GM10266 (cell line): ENCODE data around the gene XCL2.

Experiments used
- DNase-seq: peaks from one replicate; pipeline ENCODE4 v3.0.0; 2012; ENCODE audit errors: extremely low spot score
- TF ChIP-seq, protein P1 (sequence below): IDR thresholded peaks from 2 replicates; pipeline ENCODE4 v1.5.1; 2012; ENCODE audit warnings: mild to moderate bottlenecking, low read depth; ENCODE audit not compliant: control insufficient read depth, insufficient read depth; ENCODE audit errors: missing control alignments

XCL2 gene

DNA sequence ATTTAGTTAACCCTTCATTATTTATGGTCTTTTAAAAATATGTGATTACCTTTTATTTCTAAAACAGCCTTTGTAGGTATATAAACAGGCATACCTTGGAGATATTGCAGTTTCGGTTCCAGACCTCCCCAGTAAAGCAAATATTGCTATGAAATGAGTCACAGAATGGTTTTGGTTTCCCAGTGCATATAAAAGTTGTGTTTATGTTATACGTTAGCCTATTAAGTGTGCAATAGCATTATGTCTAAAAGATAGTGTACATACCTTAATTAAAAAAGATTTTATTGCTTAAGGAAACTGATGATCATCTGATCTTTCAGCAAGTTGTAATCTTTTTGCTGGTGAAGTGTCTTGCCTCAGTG, 44.1 kb downstream of the XCL2 start:
- DNase-seq, result no peak
- TF ChIP-seq, protein P1, sequence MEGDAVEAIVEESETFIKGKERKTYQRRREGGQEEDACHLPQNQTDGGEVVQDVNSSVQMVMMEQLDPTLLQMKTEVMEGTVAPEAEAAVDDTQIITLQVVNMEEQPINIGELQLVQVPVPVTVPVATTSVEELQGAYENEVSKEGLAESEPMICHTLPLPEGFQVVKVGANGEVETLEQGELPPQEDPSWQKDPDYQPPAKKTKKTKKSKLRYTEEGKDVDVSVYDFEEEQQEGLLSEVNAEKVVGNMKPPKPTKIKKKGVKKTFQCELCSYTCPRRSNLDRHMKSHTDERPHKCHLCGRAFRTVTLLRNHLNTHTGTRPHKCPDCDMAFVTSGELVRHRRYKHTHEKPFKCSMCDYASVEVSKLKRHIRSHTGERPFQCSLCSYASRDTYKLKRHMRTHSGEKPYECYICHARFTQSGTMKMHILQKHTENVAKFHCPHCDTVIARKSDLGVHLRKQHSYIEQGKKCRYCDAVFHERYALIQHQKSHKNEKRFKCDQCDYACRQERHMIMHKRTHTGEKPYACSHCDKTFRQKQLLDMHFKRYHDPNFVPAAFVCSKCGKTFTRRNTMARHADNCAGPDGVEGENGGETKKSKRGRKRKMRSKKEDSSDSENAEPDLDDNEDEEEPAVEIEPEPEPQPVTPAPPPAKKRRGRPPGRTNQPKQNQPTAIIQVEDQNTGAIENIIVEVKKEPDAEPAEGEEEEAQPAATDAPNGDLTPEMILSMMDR, result no peak

DNA sequence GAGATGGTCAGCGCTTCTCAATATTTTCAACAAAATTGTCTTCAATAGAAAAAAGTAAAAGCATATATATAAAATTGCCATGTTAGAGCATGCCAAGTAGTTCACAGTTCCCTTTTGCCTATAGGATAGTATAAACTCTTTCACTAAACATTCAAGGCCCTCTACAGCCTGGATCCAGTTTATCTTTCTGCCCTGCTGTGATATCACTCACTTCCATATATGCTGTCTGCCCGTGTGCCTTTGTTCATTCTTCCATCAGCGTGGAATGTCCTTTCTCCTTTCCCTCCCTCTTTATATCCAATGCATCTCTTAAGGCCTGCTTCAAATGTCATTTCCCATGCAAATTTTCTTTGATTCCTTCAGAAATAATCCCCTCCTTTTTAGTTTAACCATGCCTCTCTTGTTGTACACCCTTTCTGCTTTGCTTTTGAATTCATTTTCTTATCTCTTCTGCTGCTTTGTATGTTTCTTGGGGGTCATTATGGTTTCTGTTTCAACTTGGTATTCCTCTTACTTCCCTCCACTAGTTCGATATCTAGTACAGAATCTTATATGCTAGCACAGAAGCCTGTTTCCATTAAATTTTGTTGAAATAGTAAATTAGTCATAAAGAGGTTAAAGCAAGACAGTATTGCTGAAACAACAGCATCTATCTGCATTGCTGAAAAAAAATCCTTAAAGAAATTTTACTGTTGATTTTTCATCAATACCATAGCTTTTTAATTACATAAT, 44.7 kb downstream of the XCL2 start:
- TF ChIP-seq, protein P1, result no peak
- no peak for DNase-seq

DNA sequence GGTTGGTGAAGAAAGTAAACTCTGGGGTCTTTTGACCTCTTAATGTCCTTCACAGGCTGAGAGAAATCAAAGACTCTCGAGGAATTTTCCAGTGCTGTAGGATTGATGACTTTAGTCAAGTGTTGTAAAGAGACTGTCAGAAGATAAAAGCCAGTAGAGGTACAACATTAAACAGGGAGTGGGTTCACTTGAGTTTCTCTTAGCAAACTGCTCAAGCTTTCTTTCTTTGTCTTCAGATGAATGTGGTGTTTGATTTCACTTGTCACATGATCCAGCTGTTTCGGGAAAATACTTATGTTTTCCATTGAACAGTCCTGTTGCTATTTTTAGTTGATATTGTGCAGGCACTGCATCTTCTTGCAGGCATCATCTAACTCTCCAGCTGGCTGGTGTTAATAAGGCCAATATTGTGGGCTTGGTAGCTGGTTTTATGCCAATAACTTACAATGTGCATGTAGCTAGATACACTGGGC, 45.6 kb downstream of the XCL2 start:
- DNase-seq, result no peak
- TF ChIP-seq, protein P1, result no peak

DNA sequence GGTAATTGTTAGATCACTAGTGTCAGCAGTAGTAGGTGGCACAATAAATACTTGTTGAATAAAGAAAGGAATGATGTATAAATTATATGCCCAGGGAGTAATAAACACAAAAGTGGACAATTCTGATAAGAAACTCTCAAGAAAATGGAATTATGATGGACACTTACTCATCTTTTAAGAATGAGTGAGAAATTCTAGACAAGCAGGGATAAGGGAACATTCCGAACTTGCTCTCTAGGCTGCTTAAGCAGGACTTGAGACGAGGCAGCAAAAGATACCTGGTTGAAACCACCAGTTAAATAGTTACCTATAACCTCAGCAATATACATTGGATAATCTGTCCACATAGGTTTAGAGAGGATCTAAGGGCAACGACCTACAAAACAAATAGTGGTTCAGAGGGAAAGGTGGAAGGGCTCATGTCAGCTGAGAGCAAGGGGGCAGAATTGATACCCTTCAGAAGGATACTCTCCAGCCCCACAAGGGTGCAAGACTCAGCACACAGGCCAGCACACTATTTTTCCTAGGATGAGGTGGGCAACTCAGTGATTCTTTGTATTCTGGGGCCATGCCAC, 46.3 kb downstream of the XCL2 start:
- TF ChIP-seq, protein P1, result no peak
- no peak for DNase-seq

DNA sequence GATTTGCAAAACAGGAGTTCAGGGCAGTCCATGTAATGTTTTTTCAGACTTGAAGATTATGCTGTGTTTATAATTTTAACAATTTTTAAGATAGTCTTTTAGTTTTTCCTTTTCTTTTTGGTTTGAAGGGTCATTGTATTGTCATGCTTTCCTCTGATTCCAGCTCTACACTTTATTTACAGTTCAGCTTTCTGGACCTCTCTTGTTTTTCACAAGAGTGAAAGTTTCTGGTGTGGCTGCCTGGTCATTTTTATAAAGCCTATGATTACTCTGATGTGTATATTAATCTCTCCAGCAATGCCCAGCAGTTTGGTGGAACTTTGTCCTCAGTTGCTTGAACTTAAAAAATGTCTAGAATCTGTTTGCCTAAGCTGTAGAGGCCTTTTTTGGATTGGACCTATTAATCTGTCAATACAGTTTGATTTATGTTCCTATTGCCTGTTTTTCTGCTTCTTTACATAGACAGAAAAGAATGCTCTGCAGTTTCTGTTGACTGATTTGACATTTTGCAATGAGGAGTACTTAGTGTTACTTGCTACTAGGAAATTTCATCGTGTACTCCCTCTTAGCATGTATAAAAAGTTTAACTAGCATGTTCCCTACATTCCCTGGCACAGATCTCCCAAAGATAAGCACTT, 52.2 kb downstream of the XCL2 start:
- TF ChIP-seq, protein P1, result no peak
- no peak for DNase-seq
